HCT116 (cell line): ENCODE results near the gene CDH13.

Experiments
- CEBPB ChIP-seq: IDR thresholded peaks from 2 replicates; pipeline ENCODE4 v1.6.1; 2012; ENCODE audit warnings: low read depth
- EGR1 ChIP-seq: IDR thresholded peaks from 2 replicates; pipeline ENCODE4 v1.6.1; 2012; ENCODE audit warnings: low read depth
- EZH2 ChIP-seq: fragments of 200-600 bp; sonication (generic); IDR thresholded peaks from 2 replicates; pipeline ENCODE4 v1.6.1; 2017; ENCODE audit warnings: antibody characterized with exemption, mixed run types
- EZH2phosphoT487 ChIP-seq: fragments of 200-600 bp; IDR thresholded peaks from 2 replicates; pipeline ENCODE4 v1.6.1; 2018; ENCODE audit warnings: antibody characterized with exemption, borderline replicate concordance
- FOSL1 ChIP-seq: IDR thresholded peaks from 2 replicates; pipeline ENCODE4 v1.6.1; 2012; ENCODE audit warnings: low read depth
- POLR2A ChIP-seq: IDR thresholded peaks from 2 replicates; pipeline ENCODE4 v1.7.0; 2011; ENCODE audit warnings: borderline replicate concordance; ENCODE audit not compliant: insufficient read depth, insufficient read length; ENCODE audit errors: extremely low read depth
- POLR2AphosphoS5 ChIP-seq: IDR thresholded peaks from 2 replicates; pipeline ENCODE4 v1.6.1; 2011; ENCODE audit warnings: mild to moderate bottlenecking, low read depth, low read length, moderate library complexity
- RAD21 ChIP-seq: IDR thresholded peaks from 2 replicates; pipeline ENCODE4 v1.6.1; 2012; ENCODE audit warnings: low read depth, mild to moderate bottlenecking
- TCF7L2 ChIP-seq: IDR thresholded peaks from 2 replicates; pipeline ENCODE4 v1.7.0; 2011; ENCODE audit warnings: borderline replicate concordance, inconsistent platforms; ENCODE audit not compliant: insufficient read depth, insufficient read length; ENCODE audit errors: extremely low read depth
- YY1 ChIP-seq: IDR thresholded peaks from 2 replicates; pipeline ENCODE4 v1.6.1; 2011; ENCODE audit warnings: low read length, low read depth, moderate library complexity, mild to moderate bottlenecking; ENCODE audit not compliant: insufficient replicate concordance; ENCODE audit errors: extremely low read depth
- ZNF274 ChIP-seq: fragments of 200-500 bp; sonication (Bioruptor generic); IDR thresholded peaks from 2 replicates; pipeline ENCODE4 v1.6.1; 2014; ENCODE audit warnings: mild to moderate bottlenecking, low read depth, low read length, inconsistent platforms
- TF ChIP-seq, protein P1 (sequence below), 3 experiments: fragments of 200-600 bp in 1 of 3; sonication (generic) in 1 of 3; IDR thresholded peaks in 2 of 3; conservative IDR thresholded peaks in 1 of 3; 2 replicates each; pipeline ENCODE4 v1.5.1; 2012 to 2017; ENCODE audit warnings: low read depth in 2 of 3, low read length in 2 of 3, antibody characterized with exemption in 1 of 3, borderline replicate concordance in 1 of 3, control low read depth in 1 of 3, mild to moderate bottlenecking in 1 of 3, mixed read lengths in 1 of 3, mixed run types in 1 of 3, moderate library complexity in 1 of 3; ENCODE audit not compliant: insufficient read depth in 1 of 3

DNA sequence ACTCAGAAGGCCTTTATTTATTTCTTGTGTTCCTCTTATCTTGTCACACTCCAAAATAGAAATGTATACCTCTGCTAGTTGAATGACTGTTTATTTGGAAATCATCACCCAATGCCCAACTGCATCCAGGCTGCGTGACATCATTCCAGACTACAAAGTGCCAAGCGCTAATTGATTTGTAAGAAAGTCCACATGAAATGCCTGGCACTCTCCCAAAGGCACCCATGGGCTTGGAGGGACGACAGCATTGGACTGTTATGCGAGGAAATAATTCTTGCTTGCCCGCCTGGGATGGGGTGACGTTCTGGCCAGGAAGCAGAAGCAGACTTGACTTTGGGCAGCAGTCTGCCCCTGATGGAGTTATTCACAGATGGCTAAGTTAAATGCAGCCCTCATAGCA, 165.9 kb downstream of the CDH13 start:
- TF ChIP-seq, protein P1, sequence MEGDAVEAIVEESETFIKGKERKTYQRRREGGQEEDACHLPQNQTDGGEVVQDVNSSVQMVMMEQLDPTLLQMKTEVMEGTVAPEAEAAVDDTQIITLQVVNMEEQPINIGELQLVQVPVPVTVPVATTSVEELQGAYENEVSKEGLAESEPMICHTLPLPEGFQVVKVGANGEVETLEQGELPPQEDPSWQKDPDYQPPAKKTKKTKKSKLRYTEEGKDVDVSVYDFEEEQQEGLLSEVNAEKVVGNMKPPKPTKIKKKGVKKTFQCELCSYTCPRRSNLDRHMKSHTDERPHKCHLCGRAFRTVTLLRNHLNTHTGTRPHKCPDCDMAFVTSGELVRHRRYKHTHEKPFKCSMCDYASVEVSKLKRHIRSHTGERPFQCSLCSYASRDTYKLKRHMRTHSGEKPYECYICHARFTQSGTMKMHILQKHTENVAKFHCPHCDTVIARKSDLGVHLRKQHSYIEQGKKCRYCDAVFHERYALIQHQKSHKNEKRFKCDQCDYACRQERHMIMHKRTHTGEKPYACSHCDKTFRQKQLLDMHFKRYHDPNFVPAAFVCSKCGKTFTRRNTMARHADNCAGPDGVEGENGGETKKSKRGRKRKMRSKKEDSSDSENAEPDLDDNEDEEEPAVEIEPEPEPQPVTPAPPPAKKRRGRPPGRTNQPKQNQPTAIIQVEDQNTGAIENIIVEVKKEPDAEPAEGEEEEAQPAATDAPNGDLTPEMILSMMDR (IDR thresholded peaks at IDR 0.05 in 2 of 3, conservative IDR thresholded peaks at IDR 0.05 in 1 of 3; ENCODE audit: borderline replicate concordance in 1 of 3, insufficient read depth in 1 of 3, low read depth in 2 of 3, low read length in 2 of 3) = no peak
- TF ChIP-seq POLR2A (no peak), EZH2phosphoT487 (no peak), TCF7L2 (no peak), POLR2AphosphoS5 (no peak), CEBPB (no peak), RAD21 (no peak), ZNF274 (no peak), EGR1 (no peak), YY1 (no peak), FOSL1 (no peak), EZH2 (no peak)
